ENCODE measurements around the gene ALDH5A1. TPM values are rescaled to one million over a fixed set of nuclear protein-coding genes. Genes with fewer than 3 reads are reported as not detected.

Gene ALDH5A1
- total RNA-seq, 1 donor from 2014 or later = 13.4 TPM

- peak; percentile 42 for ATAC-seq
Measured at GRCh38 chr6:24524805-24525204, 30.0 kb downstream of the ALDH5A1 start.

GRCh38 chr6:24529985-24530384, 35.2 kb downstream of the ALDH5A1 start:
- ATAC-seq = no peak

- no peak for ATAC-seq
Measured at GRCh38 chr6:24534329-24534728, 39.6 kb downstream of the ALDH5A1 start.

DNA sequence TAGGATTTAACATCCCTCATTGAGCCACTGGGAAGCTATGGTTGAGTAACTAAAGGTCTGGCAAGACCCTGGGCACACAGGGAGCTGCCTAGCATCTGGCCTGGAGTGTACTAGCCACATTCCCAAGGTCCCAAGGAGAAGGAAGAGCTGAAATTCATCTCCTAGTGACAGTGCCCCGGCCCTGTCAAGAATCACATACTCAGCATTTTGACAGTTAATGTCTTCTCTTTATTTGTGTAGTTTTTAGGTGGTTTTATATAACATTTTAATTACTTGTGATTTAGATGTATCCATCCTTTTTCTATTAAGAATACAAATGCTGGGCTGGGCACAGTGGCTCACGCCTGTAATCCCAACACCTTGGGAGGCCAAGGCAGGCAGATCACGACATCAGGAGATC, 40.4 kb downstream of the ALDH5A1 start:
- ATAC-seq = no peak

DNA sequence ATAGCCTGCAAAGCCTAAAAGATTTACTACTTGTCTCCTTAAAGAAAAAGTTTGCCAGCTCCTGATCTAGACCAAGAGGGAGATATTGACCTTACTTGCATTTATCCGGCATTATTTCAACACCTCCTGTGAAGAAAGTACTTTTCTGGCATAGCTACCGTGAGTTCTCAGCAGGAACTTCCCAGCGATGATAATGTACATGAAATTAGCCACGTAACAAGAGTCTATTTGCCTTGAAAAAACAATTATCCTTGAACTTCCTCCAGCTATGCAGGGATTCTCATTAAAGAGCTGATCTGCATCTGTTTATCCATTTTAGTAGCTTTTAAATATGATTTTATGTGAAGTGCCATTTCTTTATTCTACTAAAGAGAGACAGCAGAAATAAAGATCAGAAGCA, 41.7 kb downstream of the ALDH5A1 start:
- no peak for ATAC-seq

DNA sequence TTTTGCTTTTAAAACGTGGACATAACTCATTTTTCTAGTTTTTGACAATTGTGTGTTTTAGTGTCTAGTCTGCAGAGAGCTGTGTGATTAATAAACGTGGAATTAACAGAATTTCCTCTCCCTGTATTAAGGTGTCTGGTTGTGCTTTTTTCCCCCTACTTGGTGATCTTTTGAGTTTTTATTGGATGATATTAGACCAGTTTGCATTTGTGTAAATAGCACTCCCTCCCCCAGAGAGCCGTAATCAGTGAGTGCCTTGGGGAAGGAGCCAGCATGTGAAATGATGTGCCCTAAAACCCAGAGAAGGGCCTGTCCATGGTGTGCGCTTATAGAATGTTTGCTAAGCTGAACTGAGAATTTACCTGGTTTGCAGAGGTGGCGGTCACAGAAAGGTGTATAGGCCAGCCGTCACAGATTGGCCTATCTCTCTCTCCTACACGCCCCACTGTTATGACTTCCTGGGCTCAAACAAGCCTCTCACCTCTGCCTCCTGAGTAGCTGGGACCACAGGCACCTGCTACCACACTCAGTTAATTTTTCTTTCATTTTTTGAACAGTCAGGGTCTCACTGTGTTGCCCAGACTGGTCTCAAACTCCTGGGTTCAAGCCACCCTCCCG, 42.4 kb downstream of the ALDH5A1 start:
- no peak for ATAC-seq

- ATAC-seq = peak; percentile 77
Measured at GRCh38 chr6:24537771-24538385, 43.1 kb downstream of the ALDH5A1 start.

- no peak for ATAC-seq
Measured at GRCh38 chr6:24539416-24539815, 44.6 kb downstream of the ALDH5A1 start.

- ATAC-seq = no peak
Measured at GRCh38 chr6:24540197-24540596, 45.4 kb downstream of the ALDH5A1 start.

- ATAC-seq = no peak
Measured at GRCh38 chr6:24543683-24544082, 48.9 kb downstream of the ALDH5A1 start.

DNA sequence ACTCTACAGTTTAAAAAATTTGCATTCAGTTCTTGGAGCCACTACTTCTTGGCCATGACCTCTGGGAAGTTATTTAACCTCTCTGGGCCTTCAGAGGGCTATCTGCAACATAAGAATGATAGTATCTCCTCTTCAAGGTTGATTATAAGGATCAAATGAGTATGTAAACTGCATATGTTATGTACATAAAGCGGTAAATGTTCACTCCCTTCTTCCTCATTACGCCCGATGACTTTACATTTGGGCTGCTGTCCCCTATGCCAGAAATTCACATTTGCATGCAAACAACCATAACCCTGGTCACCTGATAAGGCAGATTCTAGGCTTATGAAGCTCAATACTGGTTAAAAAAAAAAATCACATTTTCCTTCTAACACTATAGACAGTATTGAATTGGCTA, 50.4 kb downstream of the ALDH5A1 start:
- no peak for ATAC-seq

- ATAC-seq = no peak
Measured at GRCh38 chr6:24545691-24546090, 50.9 kb downstream of the ALDH5A1 start.

- no peak for ATAC-seq
Measured at GRCh38 chr6:24546439-24546838, 51.7 kb downstream of the ALDH5A1 start.

DNA sequence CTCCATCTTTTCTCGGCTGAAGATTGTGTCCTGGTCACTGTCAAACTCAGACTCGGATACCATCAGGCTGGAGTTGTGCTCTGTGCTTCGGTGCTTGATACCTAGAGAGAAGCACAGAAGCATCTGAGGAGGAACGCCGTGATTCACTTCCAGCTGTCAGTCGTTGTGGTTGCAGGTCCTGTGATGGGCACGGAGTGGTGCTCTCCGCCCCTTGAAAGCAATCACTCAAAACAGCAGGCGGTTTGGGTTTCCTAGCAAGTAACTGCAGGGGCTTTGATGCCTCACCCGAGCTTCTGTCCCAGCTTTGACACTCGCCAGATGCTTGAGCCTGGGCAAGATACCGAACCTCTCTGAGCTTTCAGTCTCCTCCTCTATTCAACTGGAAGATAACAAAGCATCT, 52.5 kb downstream of the ALDH5A1 start:
- no peak for ATAC-seq

DNA sequence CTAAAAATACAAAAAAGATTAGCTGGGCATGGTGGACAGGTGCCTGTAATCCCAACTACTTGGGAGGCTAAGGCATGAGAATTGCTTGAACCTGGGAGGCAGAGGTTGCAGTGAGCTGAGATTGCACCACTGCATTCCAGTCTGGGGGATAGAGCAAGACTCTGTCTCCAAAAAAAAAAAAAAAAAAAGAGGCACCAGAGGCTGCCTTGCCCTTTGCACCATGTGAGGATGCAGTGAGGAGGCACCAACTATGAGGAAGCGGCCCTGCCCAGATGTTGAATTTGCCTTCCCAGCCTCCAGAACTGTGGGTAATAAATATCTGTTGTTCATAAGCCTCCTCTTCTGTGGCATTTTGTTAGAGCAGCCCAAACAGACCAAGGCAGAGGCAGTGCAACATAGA, 54.4 kb downstream of the ALDH5A1 start:
- no peak for ATAC-seq

DNA sequence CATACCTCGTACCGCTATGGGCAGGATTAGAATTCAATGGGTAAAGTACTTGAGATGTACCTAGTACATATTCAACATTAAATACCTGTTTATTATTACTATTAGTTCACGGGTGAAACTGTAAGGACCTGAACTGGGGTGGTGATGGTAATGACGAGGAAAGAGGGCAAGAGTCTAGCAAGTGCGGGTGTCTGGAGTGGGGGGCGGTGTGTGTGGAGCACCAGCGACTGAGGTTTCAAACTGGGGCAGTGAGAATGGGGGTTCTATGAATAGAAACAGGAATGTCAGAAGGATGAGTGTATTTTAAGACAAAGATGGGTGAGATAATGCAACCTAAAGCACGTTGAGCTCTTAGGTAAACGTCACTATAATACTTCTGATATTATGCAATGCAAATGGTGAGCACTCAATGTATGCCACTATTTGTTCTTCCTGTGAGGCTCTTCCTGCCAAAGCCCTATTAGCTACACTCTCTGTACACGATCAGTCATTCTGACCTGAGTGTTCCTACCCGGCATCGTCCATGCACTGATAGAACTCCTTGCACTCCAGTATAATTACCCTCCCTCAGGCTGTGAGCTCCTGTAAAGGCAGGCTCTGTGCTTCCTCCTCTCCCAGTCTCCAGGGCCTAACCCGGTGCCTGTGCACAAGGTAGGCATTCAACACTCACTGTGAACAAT, 55.0 kb downstream of the ALDH5A1 start:
- ATAC-seq = no peak

GRCh38 chr6:24551139-24551538, 56.4 kb downstream of the ALDH5A1 start:
- ATAC-seq = no peak

- no peak for ATAC-seq
Measured at GRCh38 chr6:24554474-24554873, 59.7 kb downstream of the ALDH5A1 start.

- no peak for ATAC-seq
Measured at GRCh38 chr6:24558516-24558915, 63.7 kb downstream of the ALDH5A1 start.

- no peak for ATAC-seq
Measured at GRCh38 chr6:24564081-24564480, 69.3 kb downstream of the ALDH5A1 start.

DNA sequence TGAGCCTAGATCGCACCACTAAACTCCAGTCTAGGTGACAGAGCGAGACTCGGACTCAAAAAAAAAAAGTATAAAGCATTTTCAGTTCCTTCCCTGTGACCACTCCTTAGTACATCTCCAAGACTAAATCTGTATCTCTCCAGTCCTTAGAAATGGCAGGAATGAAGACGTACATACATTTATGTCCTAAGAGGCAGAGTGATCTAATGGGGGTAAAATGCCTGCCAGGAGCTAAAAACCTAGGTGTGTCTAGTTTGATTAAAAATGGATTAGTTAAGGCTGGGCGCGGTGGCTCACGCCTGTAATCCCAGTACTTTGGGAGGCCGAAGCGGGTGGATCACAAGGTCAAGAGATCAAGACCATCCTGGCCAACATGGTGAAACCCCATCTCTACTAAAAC, 70.4 kb downstream of the ALDH5A1 start:
- ATAC-seq = no peak

- ATAC-seq = no peak
Measured at GRCh38 chr6:24566020-24566767, 71.4 kb downstream of the ALDH5A1 start.

DNA sequence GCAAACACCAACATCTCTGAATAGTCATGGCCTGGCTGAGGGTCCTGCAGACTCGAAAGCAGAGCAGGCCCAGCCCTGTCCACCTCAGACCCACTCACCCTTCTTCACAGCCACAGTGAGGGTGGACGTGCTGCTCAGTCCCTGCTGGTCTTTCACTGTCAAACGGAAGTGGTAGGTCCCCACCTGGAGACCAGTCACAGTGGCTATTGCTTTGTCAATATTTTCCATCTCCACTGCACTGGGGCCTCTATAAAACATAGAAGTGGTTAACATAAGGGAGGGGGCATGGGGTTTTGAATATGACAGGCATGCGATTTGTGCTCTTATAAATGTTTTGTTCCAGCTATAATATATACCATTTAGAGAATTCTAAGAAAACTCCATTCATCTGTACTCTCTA, 73.9 kb downstream of the ALDH5A1 start:
- ATAC-seq = no peak

GRCh38 chr6:24569811-24570210, 75.0 kb downstream of the ALDH5A1 start:
- no peak for ATAC-seq
